Ishikawa (cell line): ENCODE measurements around the gene CTTNBP2NL.

Source experiments
- CEBPB ChIP-seq: IDR thresholded peaks from 2 replicates; pipeline ENCODE4 v1.6.1; 2012
- CREB1 ChIP-seq: IDR thresholded peaks from 2 replicates; pipeline ENCODE4 v1.6.1; 2012; ENCODE audit warnings: low read depth
- EGR1 ChIP-seq: IDR thresholded peaks from 2 replicates; pipeline ENCODE4 v1.6.1; 2012
- EP300 ChIP-seq: IDR thresholded peaks from 2 replicates; pipeline ENCODE4 v1.6.1; 2012; ENCODE audit warnings: borderline replicate concordance
- FOXM1 ChIP-seq: IDR thresholded peaks from 2 replicates; pipeline ENCODE4 v1.6.1; 2012; ENCODE audit warnings: low read depth, borderline replicate concordance
- MAX ChIP-seq: IDR thresholded peaks from 2 replicates; pipeline ENCODE4 v1.6.1; 2012
- NFIC ChIP-seq: IDR thresholded peaks from 2 replicates; pipeline ENCODE4 v1.6.1; 2012
- RAD21 ChIP-seq: IDR thresholded peaks from 2 replicates; pipeline ENCODE4 v1.6.1; 2012; ENCODE audit warnings: low read depth
- REST ChIP-seq: IDR thresholded peaks from 2 replicates; pipeline ENCODE4 v1.6.1; 2012; ENCODE audit warnings: low read depth, mild to moderate bottlenecking
- TAF1 ChIP-seq: IDR thresholded peaks from 2 replicates; pipeline ENCODE4 v1.6.1; 2012; ENCODE audit warnings: low read depth, mild to moderate bottlenecking
- TCF12 ChIP-seq: IDR thresholded peaks from 2 replicates; pipeline ENCODE4 v1.6.1; 2012; ENCODE audit warnings: low read depth
- TEAD4 ChIP-seq: IDR thresholded peaks from 2 replicates; pipeline ENCODE4 v1.6.1; 2012
- USF1 ChIP-seq: IDR thresholded peaks from 2 replicates; pipeline ENCODE4 v1.6.1; 2012
- YY1 ChIP-seq: IDR thresholded peaks from 2 replicates; pipeline ENCODE4 v1.6.1; 2012; ENCODE audit warnings: low read depth
- ZBTB7A ChIP-seq: IDR thresholded peaks from 2 replicates; pipeline ENCODE4 v1.6.1; 2012; ENCODE audit warnings: low read depth

CTTNBP2NL gene

GRCh38 chr1:112369392-112370285 lies 26.4 kb upstream of the CTTNBP2NL start:
- no peak for TF ChIP-seq USF1
- no peak for TF ChIP-seq FOXM1
- no peak for TF ChIP-seq NFIC
- no peak for TF ChIP-seq YY1
- TF ChIP-seq EGR1 = no peak
- TF ChIP-seq REST = no peak
- no peak for TF ChIP-seq EP300
- peak; percentile 90 for TF ChIP-seq RAD21
- TF ChIP-seq TEAD4 = peak; percentile 37; the same call in 1 of the 2 replicates
- TF ChIP-seq TAF1 = no peak

- TF ChIP-seq ZBTB7A (no peak), YY1 (no peak), TCF12 (no peak)
Observed at GRCh38 chr1:112370996-112371395, 25.0 kb upstream of the CTTNBP2NL start.

GRCh38 chr1:112371775-112372174 lies 24.2 kb upstream of the CTTNBP2NL start:
- TF ChIP-seq REST (no peak), CEBPB (no peak), TCF12 (no peak), CREB1 (no peak), NFIC (no peak), ZBTB7A (no peak), FOXM1 (no peak), TEAD4 (no peak), RAD21 (no peak), EP300 (no peak), YY1 (no peak), TAF1 (no peak)

- TF ChIP-seq EP300 (no peak), TEAD4 (no peak), YY1 (no peak), MAX (no peak), USF1 (no peak), TCF12 (no peak), ZBTB7A (no peak), CREB1 (no peak), EGR1 (no peak), TAF1 (no peak), FOXM1 (no peak)
Observed at GRCh38 chr1:112373806-112374205, 22.2 kb upstream of the CTTNBP2NL start.

GRCh38 chr1:112375701-112376100 lies 20.3 kb upstream of the CTTNBP2NL start:
- TF ChIP-seq RAD21 = no peak
- no peak for TF ChIP-seq TCF12
- TF ChIP-seq CEBPB = no peak
- TF ChIP-seq EGR1 = no peak
- TF ChIP-seq TEAD4 = no peak
- TF ChIP-seq FOXM1 = no peak
- no peak for TF ChIP-seq ZBTB7A
- TF ChIP-seq EP300 = no peak
- TF ChIP-seq YY1 = no peak
- TF ChIP-seq TAF1 = no peak
- TF ChIP-seq NFIC = no peak
- TF ChIP-seq CREB1 = no peak
- no peak for TF ChIP-seq USF1
- no peak for TF ChIP-seq MAX
- no peak for TF ChIP-seq REST
